Colonic mucosa (tissue), 4 donors: Measurements from ENCODE around the gene CCR3. TPM values are rescaled to one million over a fixed set of nuclear protein-coding genes. Genes with fewer than 3 reads are reported as not detected.

Source experiments
- DNase-seq: peaks from one replicate; pipeline ENCODE4 v3.0.0-alpha.2; 2020
- H3K27ac ChIP-seq: fragments of 200-600 bp; one replicate; pipeline ENCODE4 v1.8.0; 2021
- H3K27me3 ChIP-seq: fragments of 200-600 bp; one replicate; pipeline ENCODE4 v1.8.0; 2021
- H3K36me3 ChIP-seq: fragments of 200-600 bp; one replicate; pipeline ENCODE4 v1.8.0; 2021
- H3K4me1 ChIP-seq: fragments of 200-600 bp; one replicate; pipeline ENCODE4 v1.8.0; 2021; ENCODE audit warnings: mild to moderate bottlenecking
- H3K4me3 ChIP-seq: fragments of 200-600 bp; one replicate; pipeline ENCODE4 v1.8.0; 2021
- H3K9ac ChIP-seq, 2 donors: one replicate each; pipeline ENCODE4 v1.7.0; 2013; ENCODE audit warnings: control low read depth in 2 of 2, low read depth in 2 of 2, low read length in 2 of 2
- H3K9me3 ChIP-seq: fragments of 200-600 bp; one replicate; pipeline ENCODE4 v1.8.0; 2021
- intact Hi-C: fragments of 100-400 bp; cut with DNase I; formaldehyde crosslinking; loops from one replicate; pipeline ENCODE4 v1.14.1; 2022
- total RNA-seq, 2 donors: library from RNA; stranded (reverse); fragmentation: NEBNext Ultra II Directional in 1 of 2; extraction: Animal tissue kit (Norgen Biotek cat#: 25700) in 1 of 2; gene quantifications; one replicate each; pipeline ENCODE4 v1.2.1, GENCODE V29; 2021
- TF ChIP-seq, protein P1 (sequence below): fragments of 200-600 bp; IDR thresholded peaks from one replicate; pipeline ENCODE4 v1.8.0; 2022; ENCODE audit warnings: antibody characterized with exemption, mild to moderate bottlenecking
- donor health status: healthy.
- donor health status: DM: no; HTN: no; CAD: no.
- donor health status: DM: no; HTN: no; CAD: no.

Gene CCR3
- total RNA-seq, 2 donors from 2014 or later: not detected

- intact Hi-C loops: no loop called here
- no peaks in the 10 kb centered on the region for H3K9me3 ChIP-seq
- no peaks in the 10 kb centered on the region for H3K4me1 ChIP-seq
- no peaks in the 10 kb centered on the region for H3K36me3 ChIP-seq
- DNase-seq: no peak
- no peak overlapping the region for H3K4me3 ChIP-seq
- no peaks in the 10 kb centered on the region for H3K27me3 ChIP-seq
- H3K27ac ChIP-seq: no peak overlapping the region
- TF ChIP-seq, protein P1, sequence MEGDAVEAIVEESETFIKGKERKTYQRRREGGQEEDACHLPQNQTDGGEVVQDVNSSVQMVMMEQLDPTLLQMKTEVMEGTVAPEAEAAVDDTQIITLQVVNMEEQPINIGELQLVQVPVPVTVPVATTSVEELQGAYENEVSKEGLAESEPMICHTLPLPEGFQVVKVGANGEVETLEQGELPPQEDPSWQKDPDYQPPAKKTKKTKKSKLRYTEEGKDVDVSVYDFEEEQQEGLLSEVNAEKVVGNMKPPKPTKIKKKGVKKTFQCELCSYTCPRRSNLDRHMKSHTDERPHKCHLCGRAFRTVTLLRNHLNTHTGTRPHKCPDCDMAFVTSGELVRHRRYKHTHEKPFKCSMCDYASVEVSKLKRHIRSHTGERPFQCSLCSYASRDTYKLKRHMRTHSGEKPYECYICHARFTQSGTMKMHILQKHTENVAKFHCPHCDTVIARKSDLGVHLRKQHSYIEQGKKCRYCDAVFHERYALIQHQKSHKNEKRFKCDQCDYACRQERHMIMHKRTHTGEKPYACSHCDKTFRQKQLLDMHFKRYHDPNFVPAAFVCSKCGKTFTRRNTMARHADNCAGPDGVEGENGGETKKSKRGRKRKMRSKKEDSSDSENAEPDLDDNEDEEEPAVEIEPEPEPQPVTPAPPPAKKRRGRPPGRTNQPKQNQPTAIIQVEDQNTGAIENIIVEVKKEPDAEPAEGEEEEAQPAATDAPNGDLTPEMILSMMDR: no peak
- no peak overlapping the region for H3K9ac ChIP-seq
These were observed 47.7 kb downstream of the CCR3 start for GRCh38 chr3:46289966-46290365.

GRCh38 chr3:46291046-46291445 is 48.8 kb downstream of the CCR3 start:
- H3K9me3 ChIP-seq: no peaks in the 10 kb centered on the region

GRCh38 chr3:46293035-46293724 is 50.9 kb downstream of the CCR3 start:
- no peak overlapping the region for H3K9ac ChIP-seq
- DNase-seq: no peak
- TF ChIP-seq, protein P1: no peak
- H3K27me3 ChIP-seq: no peaks in the 10 kb centered on the region
- intact Hi-C loops: no loop called here
- H3K9me3 ChIP-seq: no peaks in the 10 kb centered on the region
- H3K27ac ChIP-seq: no peak overlapping the region
- no peaks in the 10 kb centered on the region for H3K36me3 ChIP-seq
- no peak overlapping the region for H3K4me3 ChIP-seq
- H3K4me1 ChIP-seq: no peaks in the 10 kb centered on the region

More at GRCh38 chr3:46291046-46291445, 48.8 kb downstream of the CCR3 start:
- Histone ChIP-seq H3K4me1 (no peaks in the 10 kb centered on the region), H3K4me3 (no peak overlapping the region), H3K36me3 (no peaks in the 10 kb centered on the region), H3K27me3 (no peaks in the 10 kb centered on the region), H3K9ac (no peak overlapping the region), H3K27ac (no peak overlapping the region)
- intact Hi-C loops: no loop called here
- TF ChIP-seq, protein P1: no peak
- no peak for DNase-seq

GRCh38 chr3:46293991-46294833 is 52.0 kb downstream of the CCR3 start:
- Histone ChIP-seq H3K9me3 (no peaks in the 10 kb centered on the region), H3K9ac (no peak overlapping the region), H3K4me1 (no peaks in the 10 kb centered on the region), H3K36me3 (no peaks in the 10 kb centered on the region), H3K27me3 (no peaks in the 10 kb centered on the region), H3K27ac (no peak overlapping the region), H3K4me3 (no peak overlapping the region)
- TF ChIP-seq, protein P1: no peak
- intact Hi-C loops: no loop called here
- no peak for DNase-seq

- Histone ChIP-seq H3K36me3 (no peaks in the 10 kb centered on the region), H3K9me3 (no peaks in the 10 kb centered on the region), H3K9ac (no peak overlapping the region), H3K4me3 (no peak overlapping the region), H3K27ac (no peak overlapping the region), H3K27me3 (no peaks in the 10 kb centered on the region), H3K4me1 (no peaks in the 10 kb centered on the region)
- intact Hi-C loops: no loop called here
- no peak for DNase-seq
- TF ChIP-seq, protein P1: no peak
These were observed 54.6 kb downstream of the CCR3 start for GRCh38 chr3:46296826-46297225.
